A549 (cell line): ENCODE measurements around the gene MTPN. TPM values are rescaled to one million over a fixed set of nuclear protein-coding genes. Genes with fewer than 3 reads are reported as not detected.

Experiments used
- ATAC-seq, 2 experiments: fragments of 200-7000 bp in 1 of 2; fragments of >200 bp in 1 of 2; cut with Nextera tagmentation in 1 of 2; cut with Tn5 transposase in 1 of 2; 3 replicates each; pipeline versions ENCODE4 v1.8.0 to v1.9.1; 2018 to 2020; ENCODE audit warnings: mild to moderate bottlenecking in 1 of 2, moderate library complexity in 1 of 2
- CTCF ChIA-PET: fragments of 300-600 bp; sonication (Branson Sonifier 250); formaldehyde crosslinking; extraction: SDS; loops from one replicate; lab custom pipeline; 2021; ENCODE audit warnings: antibody characterized with exemption, inconsistent platforms; lab: Yijun Ruan, JAX
- POLR2A ChIA-PET: fragments of 350-600 bp; formaldehyde crosslinking; extraction: SDS; loops from one replicate; lab custom pipeline; 2021; ENCODE audit warnings: antibody characterized with exemption, inconsistent platforms; lab: Yijun Ruan, JAX
- DNase-seq, 2 experiments: peaks; one replicate each; pipeline versions ENCODE4 v3.0.0 to v3.0.0-alpha.2; 2011 to 2016; ENCODE audit warnings: low read depth in 1 of 2, low spot score in 1 of 2
- FAIRE-seq: peaks from 2 replicates; lab custom pipeline; 2011; peaks lifted over from hg19 to GRCh38; lab: Jason Lieb, UNC
- H3K27ac ChIP-seq, 2 experiments: fragments of >200 bp; sonication (Bioruptor Twin); formaldehyde crosslinking; 3 replicates each; pipeline ENCODE4 v1.5.1; 2016 to 2017
- H3K4me1 ChIP-seq: fragments of >200 bp; sonication (Bioruptor Twin); formaldehyde crosslinking; 3 replicates; pipeline ENCODE4 v1.6.1; 2016
- H3K4me2 ChIP-seq: fragments of >200 bp; sonication (Bioruptor Twin); formaldehyde crosslinking; 3 replicates; pipeline ENCODE4 v1.6.1; 2016
- H3K4me3 ChIP-seq: fragments of >200 bp; sonication (Bioruptor Twin); formaldehyde crosslinking; 3 replicates; pipeline ENCODE4 v1.5.1; 2016
- H3K9me3 ChIP-seq: fragments of >200 bp; sonication (Bioruptor Twin); formaldehyde crosslinking; 3 replicates; pipeline ENCODE4 v1.6.1; 2016
- CEBPB ChIP-seq, 2 experiments: fragments of >200 bp in 1 of 2; sonication (Bioruptor Twin) in 1 of 2; formaldehyde crosslinking in 1 of 2; IDR thresholded peaks; 2 replicates each; pipeline ENCODE4 v1.6.1; 2012 to 2016
- CHD4 ChIP-seq: fragments of 200-600 bp; sonication (generic); IDR thresholded peaks from 2 replicates; pipeline ENCODE4 v1.6.1; 2016; ENCODE audit warnings: antibody characterized with exemption, mild to moderate bottlenecking, borderline replicate concordance
- EP300 ChIP-seq, 2 experiments: fragments of >200 bp; sonication (Bioruptor Twin); formaldehyde crosslinking; IDR thresholded peaks; 2 replicates in 1 of 2; 3 replicates in 1 of 2; pipeline ENCODE4 v1.6.1; 2016 to 2017
- HDAC2 ChIP-seq: fragments of 200-600 bp; sonication (generic); IDR thresholded peaks from 2 replicates; pipeline ENCODE4 v1.6.1; 2016
- JUNB ChIP-seq: fragments of >200 bp; sonication (Bioruptor Twin); formaldehyde crosslinking; IDR thresholded peaks from 2 replicates; pipeline ENCODE4 v1.6.1; 2016
- KDM1A ChIP-seq: fragments of 200-600 bp; sonication (generic); IDR thresholded peaks from 2 replicates; pipeline ENCODE4 v1.6.1; 2016; ENCODE audit warnings: low read depth, mild to moderate bottlenecking
- KDM5A ChIP-seq: fragments of 200-600 bp; sonication (generic); IDR thresholded peaks from 2 replicates; pipeline ENCODE4 v1.6.1; 2016; ENCODE audit warnings: antibody characterized with exemption, mild to moderate bottlenecking
- MAZ ChIP-seq: fragments of 150-350 bp; IDR thresholded peaks from 2 replicates; pipeline ENCODE4 v1.6.1; 2014; ENCODE audit warnings: antibody characterized with exemption, low read depth, low read length, borderline replicate concordance
- PHF8 ChIP-seq: fragments of 200-600 bp; sonication (generic); IDR thresholded peaks from 2 replicates; pipeline ENCODE4 v1.6.1; 2016; ENCODE audit warnings: low read depth, mild to moderate bottlenecking, antibody characterized with exemption, moderate library complexity, borderline replicate concordance
- RARB ChIP-seq: fragments of 250-450 bp; sonication (Bioruptor Pico); IDR thresholded peaks from 2 replicates; pipeline ENCODE4 v1.8.0; 2021; ENCODE audit warnings: mild to moderate bottlenecking, moderate library complexity
- RFX5 ChIP-seq: fragments of 450-650 bp; IDR thresholded peaks from 2 replicates; pipeline ENCODE4 v1.7.1; 2014; ENCODE audit warnings: antibody characterized with exemption, mild to moderate bottlenecking, moderate library complexity
- TFCP2L1 ChIP-seq: fragments of 250-450 bp; sonication (Bioruptor Pico); IDR thresholded peaks from 2 replicates; pipeline ENCODE4 v1.5.0; 2021; ENCODE audit warnings: mild to moderate bottlenecking
- USF2 ChIP-seq: fragments of 450-650 bp; IDR thresholded peaks from 2 replicates; pipeline ENCODE4 v1.6.1; 2014; ENCODE audit warnings: antibody characterized with exemption
- ZSCAN20 ChIP-seq: fragments of 250-450 bp; sonication (Bioruptor Pico); IDR thresholded peaks from 2 replicates; pipeline ENCODE4 v1.8.0; 2022; ENCODE audit warnings: mild to moderate bottlenecking, moderate library complexity
- WGBS: methylation state at CpG from one replicate; pipeline ENCODE4 v1.1.6; 2017; ENCODE audit errors: missing lambda C conversion rate; 5-methylcytosine and 5-hydroxymethylcytosine counted together
- polyA plus RNA-seq, 4 experiments: library from polyadenylated mRNA; depleted of rRNA in 3 of 4; stranded (reverse); fragments of >200 nt; fragmentation: RNase III in 1 of 4; extraction: RNeasy Plus Mini Kit Qiagen cat#74134 plus additional on column Dnase treatment in 1 of 4; gene quantifications; 2 replicates in 3 of 4; 3 replicates in 1 of 4; pipeline ENCODE4 v1.2.3, GENCODE V29; 2011 to 2017
- TF ChIP-seq, protein P1 (sequence below): fragments of 200-600 bp; sonication (generic); IDR thresholded peaks from 2 replicates; pipeline ENCODE4 v1.6.1; 2016; ENCODE audit warnings: antibody characterized with exemption, mild to moderate bottlenecking, moderate library complexity
- TF ChIP-seq, protein P2 (sequence below): IDR thresholded peaks from 2 replicates; pipeline ENCODE4 v1.6.1; 2012

The MTPN gene
- polyA plus RNA-seq, 2 of the 4 experiments (the other 2 are of a cell fraction): 147 to 206 TPM

DNA sequence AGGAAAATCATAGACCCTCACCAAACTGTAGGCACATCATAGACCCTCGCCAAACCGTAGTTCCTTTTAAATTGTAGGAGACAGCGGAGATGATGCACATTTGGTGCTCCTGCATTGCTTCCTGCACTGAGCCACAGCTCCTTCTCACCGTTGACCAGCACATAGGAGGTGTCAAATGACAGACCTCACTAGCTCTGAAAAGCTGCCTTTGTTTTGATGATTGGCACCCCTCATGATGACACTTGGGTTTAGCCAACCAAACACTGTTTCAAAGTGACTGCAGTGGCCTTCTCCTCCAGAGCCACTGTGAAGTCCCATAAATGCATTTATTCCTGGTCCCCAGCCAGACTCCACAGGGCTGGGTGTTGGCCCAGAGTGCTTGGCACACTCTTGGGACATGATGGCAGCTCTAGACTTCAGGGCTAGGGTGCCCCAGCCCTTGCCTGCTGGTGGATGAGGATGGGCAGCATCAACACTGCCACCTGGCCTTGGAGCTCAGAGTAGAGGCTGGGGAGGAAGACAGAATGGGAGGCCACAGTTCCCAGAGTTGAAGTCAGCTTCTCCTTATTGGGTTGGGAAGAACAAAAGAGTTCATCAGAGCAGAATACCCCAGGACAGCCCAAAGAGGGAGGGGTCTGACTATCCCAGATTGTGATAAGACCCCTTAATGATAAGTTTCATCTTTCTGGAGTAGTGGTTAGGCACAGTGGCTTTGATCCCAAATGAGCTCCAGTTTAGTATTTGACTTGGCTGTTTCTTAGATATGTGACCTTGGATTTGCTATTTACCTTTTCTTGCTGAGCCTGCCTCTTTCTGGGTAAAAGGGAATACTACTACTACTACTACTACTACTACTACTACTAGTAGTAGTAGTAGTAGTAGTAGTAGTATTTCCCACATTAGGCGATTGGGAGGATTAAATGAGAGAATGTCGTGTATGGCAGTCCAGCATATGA lies 75.3 kb downstream of the MTPN start:
- Histone ChIP-seq H3K4me3 (no peak overlapping the region), H3K4me2 (no peak overlapping the region), H3K4me1 (no peaks in the 10 kb centered on the region), H3K27ac (no peak overlapping the region), H3K9me3 (no peaks in the 10 kb centered on the region)
- ATAC-seq: no peak
- 65% methylated on average over 6 of the region's 6 CpGs for WGBS
- TF ChIP-seq ZSCAN20 (CRISPR knock-in tag) (no peak), RFX5 (no peak), USF2 (no peak), JUNB (no peak), CEBPB (IDR thresholded peaks at IDR 0.05) (no peak), KDM1A (no peak), PHF8 (no peak), EP300 (IDR thresholded peaks at IDR 0.05) (no peak)
- TF ChIP-seq, protein P1, sequence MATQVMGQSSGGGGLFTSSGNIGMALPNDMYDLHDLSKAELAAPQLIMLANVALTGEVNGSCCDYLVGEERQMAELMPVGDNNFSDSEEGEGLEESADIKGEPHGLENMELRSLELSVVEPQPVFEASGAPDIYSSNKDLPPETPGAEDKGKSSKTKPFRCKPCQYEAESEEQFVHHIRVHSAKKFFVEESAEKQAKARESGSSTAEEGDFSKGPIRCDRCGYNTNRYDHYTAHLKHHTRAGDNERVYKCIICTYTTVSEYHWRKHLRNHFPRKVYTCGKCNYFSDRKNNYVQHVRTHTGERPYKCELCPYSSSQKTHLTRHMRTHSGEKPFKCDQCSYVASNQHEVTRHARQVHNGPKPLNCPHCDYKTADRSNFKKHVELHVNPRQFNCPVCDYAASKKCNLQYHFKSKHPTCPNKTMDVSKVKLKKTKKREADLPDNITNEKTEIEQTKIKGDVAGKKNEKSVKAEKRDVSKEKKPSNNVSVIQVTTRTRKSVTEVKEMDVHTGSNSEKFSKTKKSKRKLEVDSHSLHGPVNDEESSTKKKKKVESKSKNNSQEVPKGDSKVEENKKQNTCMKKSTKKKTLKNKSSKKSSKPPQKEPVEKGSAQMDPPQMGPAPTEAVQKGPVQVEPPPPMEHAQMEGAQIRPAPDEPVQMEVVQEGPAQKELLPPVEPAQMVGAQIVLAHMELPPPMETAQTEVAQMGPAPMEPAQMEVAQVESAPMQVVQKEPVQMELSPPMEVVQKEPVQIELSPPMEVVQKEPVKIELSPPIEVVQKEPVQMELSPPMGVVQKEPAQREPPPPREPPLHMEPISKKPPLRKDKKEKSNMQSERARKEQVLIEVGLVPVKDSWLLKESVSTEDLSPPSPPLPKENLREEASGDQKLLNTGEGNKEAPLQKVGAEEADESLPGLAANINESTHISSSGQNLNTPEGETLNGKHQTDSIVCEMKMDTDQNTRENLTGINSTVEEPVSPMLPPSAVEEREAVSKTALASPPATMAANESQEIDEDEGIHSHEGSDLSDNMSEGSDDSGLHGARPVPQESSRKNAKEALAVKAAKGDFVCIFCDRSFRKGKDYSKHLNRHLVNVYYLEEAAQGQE: no peak
- TF ChIP-seq, protein P2, sequence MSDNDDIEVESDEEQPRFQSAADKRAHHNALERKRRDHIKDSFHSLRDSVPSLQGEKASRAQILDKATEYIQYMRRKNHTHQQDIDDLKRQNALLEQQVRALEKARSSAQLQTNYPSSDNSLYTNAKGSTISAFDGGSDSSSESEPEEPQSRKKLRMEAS: no peak
- no peak for FAIRE-seq
- ChIA-PET POLR2A (no interaction called here), CTCF (interaction anchor here (0.9 to 1.6 kb wide), 2 partner anchors 13 to 59 kb away, joined by 3 read pairs; no protein-coding TSS in a partner anchor)
- DNase-seq: no peak

GRCh38 chr7:135900065-135900546 lies 77.1 kb downstream of the MTPN start:
- no peak for TF ChIP-seq KDM5A
- TF ChIP-seq RARB: no peak
- no peak for TF ChIP-seq USF2
- no peak for TF ChIP-seq TFCP2L1 (CRISPR knock-in tag)
- TF ChIP-seq MAZ: no peak
- TF ChIP-seq HDAC2: no peak
- no peak for TF ChIP-seq CHD4
- TF ChIP-seq KDM1A: no peak
- CTCF ChIA-PET: no interaction called here

More at GRCh38 chr7:135900065-135900546, 77.1 kb downstream of the MTPN start:
- no peak overlapping the region for H3K4me2 ChIP-seq
- WGBS: 57% methylated on average over 5 of the region's 5 CpGs
- DNase-seq: no peak
- ATAC-seq: no peak
- H3K4me1 ChIP-seq: no peaks in the 10 kb centered on the region
- no peak overlapping the region for H3K27ac ChIP-seq
- no peak for FAIRE-seq
- POLR2A ChIA-PET: no interaction called here
- H3K4me3 ChIP-seq: no peak overlapping the region
- no peaks in the 10 kb centered on the region for H3K9me3 ChIP-seq
